Measurements from ENCODE around the gene STN1.

STN1 gene

GRCh38 chr10:103872137-103872931 lies 45.6 kb downstream of the STN1 start:
- H3K4me3 ChIP-seq (ENCODE audit: low read depth, low read length), result no peak overlapping the region
- no peak for TF ChIP-seq CTCF (conservative IDR thresholded peaks at IDR 0.05; ENCODE audit: low read depth, low read length)
- no peak for DNase-seq (ENCODE audit: low read depth)

- DNase-seq (ENCODE audit: low read depth), result no peak
- no peak overlapping the region for H3K4me3 ChIP-seq (ENCODE audit: low read depth, low read length)
- TF ChIP-seq CTCF (conservative IDR thresholded peaks at IDR 0.05; ENCODE audit: low read depth, low read length), result no peak
Observed at GRCh38 chr10:103871006-103871405, 47.0 kb downstream of the STN1 start.

- no peak overlapping the region for H3K4me3 ChIP-seq (ENCODE audit: low read depth, low read length)
- peak; percentile 67 for DNase-seq (ENCODE audit: low read depth)
- peak; percentile 32 for TF ChIP-seq CTCF (conservative IDR thresholded peaks at IDR 0.05; ENCODE audit: low read depth, low read length)
Observed at GRCh38 chr10:103870516-103870915, 47.5 kb downstream of the STN1 start.

GRCh38 chr10:103869336-103869735 lies 48.6 kb downstream of the STN1 start:
- no peak for TF ChIP-seq CTCF (conservative IDR thresholded peaks at IDR 0.05; ENCODE audit: low read depth, low read length)
- no peak overlapping the region for H3K4me3 ChIP-seq (ENCODE audit: low read depth, low read length)
- DNase-seq (ENCODE audit: low read depth), result no peak

GRCh38 chr10:103868200-103868599 lies 49.8 kb downstream of the STN1 start:
- no peak for DNase-seq (ENCODE audit: low read depth)
- no peak overlapping the region for H3K4me3 ChIP-seq (ENCODE audit: low read depth, low read length)
- TF ChIP-seq CTCF (conservative IDR thresholded peaks at IDR 0.05; ENCODE audit: low read depth, low read length), result no peak

GRCh38 chr10:103861505-103861904 lies 56.5 kb downstream of the STN1 start:
- DNase-seq (ENCODE audit: low read depth), result no peak
- no peak for TF ChIP-seq CTCF (conservative IDR thresholded peaks at IDR 0.05; ENCODE audit: low read depth, low read length)

More at GRCh38 chr10:103861505-103861904, 56.5 kb downstream of the STN1 start:
- no peak overlapping the region for H3K4me3 ChIP-seq (ENCODE audit: low read depth, low read length)
